Activated CD8-positive, alpha-beta T cell treated with anti-CD3 and anti-CD28 coated beads for 36 hours (primary cell): ENCODE measurements around the gene AFF1. TPM values are rescaled to one million over a fixed set of nuclear protein-coding genes. Genes with fewer than 3 reads are reported as not detected.
A peak's percentile ranks its signal among the peaks of the same experiment; 100 is the strongest.

Experiments
- ATAC-seq: fragments of 200-7000 bp; cut with Tn5 transposase; one replicate; pipeline ENCODE4 v1.10.0; 2021; ENCODE audit warnings: mild to moderate bottlenecking, moderate library complexity
- CTCF ChIA-PET: fragments of 350-600 bp; sonication (Branson Sonifier 250); formaldehyde crosslinking; loops from one replicate; lab custom pipeline; 2021; ENCODE audit warnings: antibody characterized with exemption; lab: Charles Lee
- POLR2A ChIA-PET: fragments of 350-600 bp; sonication (Branson Sonifier 250); formaldehyde crosslinking; loops from one replicate; lab custom pipeline; 2021; ENCODE audit warnings: antibody characterized with exemption; lab: Charles Lee
- DNase-seq: peaks from one replicate; pipeline ENCODE4 v3.0.0-alpha.2; 2020
- H3K27ac Mint-ChIP-seq: one replicate; pipeline ENCODE4 v1.8.0; 2021; ENCODE audit warnings: mild to moderate bottlenecking, mixed read lengths
- H3K27me3 Mint-ChIP-seq: one replicate; pipeline ENCODE4 v1.8.0; 2021; ENCODE audit warnings: mixed read lengths
- H3K36me3 Mint-ChIP-seq: one replicate; pipeline ENCODE4 v1.8.0; 2021; ENCODE audit warnings: low read depth, mixed read lengths
- H3K4me1 Mint-ChIP-seq: one replicate; pipeline ENCODE4 v1.8.0; 2021; ENCODE audit warnings: low read depth, mixed read lengths
- H3K4me3 Mint-ChIP-seq: one replicate; pipeline ENCODE4 v1.8.0; 2021; ENCODE audit warnings: mild to moderate bottlenecking, moderate library complexity, mixed read lengths
- H3K9me3 Mint-ChIP-seq: one replicate; pipeline ENCODE4 v1.8.0; 2021; ENCODE audit warnings: mixed read lengths
- intact Hi-C: fragments of 100-400 bp; cut with micrococcal nuclease; formaldehyde crosslinking; loops from one replicate; pipeline ENCODE4 v1.10.0; 2022
- total RNA-seq, 2 experiments: library from RNA; stranded (reverse); gene quantifications; one replicate each; pipeline ENCODE4 v1.2.3, GENCODE V29; 2021
- TF ChIP-seq, protein P1 (sequence below): fragments of 200-600 bp; IDR thresholded peaks from one replicate; pipeline ENCODE4 v1.8.0; 2022; ENCODE audit warnings: antibody characterized with exemption, mild to moderate bottlenecking

Gene AFF1
- total RNA-seq, 2 experiments from 2014 or later, result 40.3 to 45.4 TPM

DNA sequence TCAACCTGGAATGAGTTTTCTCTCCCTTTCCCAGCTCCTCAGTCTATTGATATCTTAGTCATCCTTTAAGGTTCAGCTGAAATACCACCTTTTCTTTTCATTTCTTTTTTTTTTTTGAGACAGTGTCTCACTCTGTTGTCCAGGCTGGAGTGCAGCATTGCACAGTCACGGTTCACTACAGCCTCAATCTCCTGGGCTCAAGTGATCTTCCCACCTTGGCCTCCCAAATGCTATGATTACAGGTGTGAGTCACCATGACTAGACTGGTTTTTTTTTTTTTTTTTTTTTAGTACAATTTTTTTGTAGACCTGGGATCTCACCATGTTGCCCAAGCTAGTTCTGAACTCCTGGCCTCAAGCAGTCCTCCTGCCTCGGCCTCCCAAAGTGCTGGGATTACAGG, 28.9 kb downstream of the AFF1 start:
- Mint-ChIP-seq H3K36me3 (peaks cover 8% of the 10 kb centered on the region), H3K27ac (no peak overlapping the region), H3K9me3 (no peaks in the 10 kb centered on the region), H3K4me3 (no peak overlapping the region), H3K27me3 (no peaks in the 10 kb centered on the region), H3K4me1 (peaks cover 35% of the 10 kb centered on the region)
- TF ChIP-seq, protein P1, sequence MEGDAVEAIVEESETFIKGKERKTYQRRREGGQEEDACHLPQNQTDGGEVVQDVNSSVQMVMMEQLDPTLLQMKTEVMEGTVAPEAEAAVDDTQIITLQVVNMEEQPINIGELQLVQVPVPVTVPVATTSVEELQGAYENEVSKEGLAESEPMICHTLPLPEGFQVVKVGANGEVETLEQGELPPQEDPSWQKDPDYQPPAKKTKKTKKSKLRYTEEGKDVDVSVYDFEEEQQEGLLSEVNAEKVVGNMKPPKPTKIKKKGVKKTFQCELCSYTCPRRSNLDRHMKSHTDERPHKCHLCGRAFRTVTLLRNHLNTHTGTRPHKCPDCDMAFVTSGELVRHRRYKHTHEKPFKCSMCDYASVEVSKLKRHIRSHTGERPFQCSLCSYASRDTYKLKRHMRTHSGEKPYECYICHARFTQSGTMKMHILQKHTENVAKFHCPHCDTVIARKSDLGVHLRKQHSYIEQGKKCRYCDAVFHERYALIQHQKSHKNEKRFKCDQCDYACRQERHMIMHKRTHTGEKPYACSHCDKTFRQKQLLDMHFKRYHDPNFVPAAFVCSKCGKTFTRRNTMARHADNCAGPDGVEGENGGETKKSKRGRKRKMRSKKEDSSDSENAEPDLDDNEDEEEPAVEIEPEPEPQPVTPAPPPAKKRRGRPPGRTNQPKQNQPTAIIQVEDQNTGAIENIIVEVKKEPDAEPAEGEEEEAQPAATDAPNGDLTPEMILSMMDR, result no peak
- intact Hi-C loops, result no loop called here
- ATAC-seq (no peak), DNase-seq (no peak)
- CTCF ChIA-PET, result interaction anchor here (0.7 to 1.5 kb wide), 2 partner anchors 9 to 26 kb away, joined by 3 read pairs; no protein-coding TSS in a partner anchor
- POLR2A ChIA-PET, result interaction anchor here (0.6 kb wide), 1 partner anchor 12 kb away, joined by 3 read pairs; no protein-coding TSS in a partner anchor

DNA sequence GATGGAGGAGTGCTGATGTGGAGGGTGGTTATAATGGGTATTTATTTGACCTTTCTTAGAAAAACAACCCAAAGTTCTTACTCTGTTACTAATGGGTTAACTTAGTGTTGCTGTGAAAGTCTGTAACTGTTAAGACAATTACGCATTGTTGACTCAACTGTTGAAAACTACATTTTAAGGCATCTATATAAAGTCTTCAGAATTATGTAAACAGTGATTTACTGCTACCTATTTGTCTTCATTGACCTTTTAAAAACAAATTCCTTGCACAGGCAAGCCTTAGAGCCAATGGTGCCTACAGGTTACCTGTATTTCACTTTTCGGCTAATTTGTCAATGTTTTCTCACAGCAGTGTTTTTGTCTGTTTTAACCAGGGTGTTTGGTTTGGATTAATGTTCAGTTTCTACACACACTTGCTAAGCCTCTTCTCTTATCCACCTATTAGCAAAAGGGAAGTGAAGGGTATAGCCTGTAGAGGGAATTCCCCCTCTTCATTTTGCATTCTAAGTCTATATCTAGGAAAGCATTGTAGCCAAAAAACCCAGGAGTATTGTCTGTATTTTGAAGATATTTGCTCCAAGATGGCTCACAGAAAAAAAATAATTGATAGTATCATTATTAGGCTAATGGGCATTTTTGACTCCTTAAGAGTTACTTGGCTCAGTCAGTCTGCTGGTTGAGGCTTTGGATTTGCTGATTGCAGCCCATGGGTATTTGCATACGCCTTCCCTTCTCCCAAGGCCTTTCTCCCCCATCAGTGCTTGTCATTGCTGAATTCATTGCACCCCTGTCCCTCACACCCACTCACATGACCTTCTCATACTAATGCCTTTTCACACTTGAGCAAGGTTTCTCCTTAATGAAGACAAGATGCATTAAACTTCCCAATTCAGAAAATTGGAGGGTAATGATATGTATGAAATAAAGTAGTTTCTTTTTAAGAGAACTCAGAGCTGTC, 30.5 kb downstream of the AFF1 start:
- peaks cover 30% of the 10 kb centered on the region for H3K4me1 Mint-ChIP-seq
- ChIA-PET CTCF (no interaction called here), POLR2A (no interaction called here)
- TF ChIP-seq, protein P1, result no peak
- no peak overlapping the region for H3K27ac Mint-ChIP-seq
- H3K27me3 Mint-ChIP-seq, result no peaks in the 10 kb centered on the region
- no peaks in the 10 kb centered on the region for H3K9me3 Mint-ChIP-seq
- H3K4me3 Mint-ChIP-seq, result no peak overlapping the region
- intact Hi-C loops, result no loop called here
- no peak for DNase-seq
- H3K36me3 Mint-ChIP-seq, result peaks cover 3% of the 10 kb centered on the region
- peak; percentile 38 for ATAC-seq

DNA sequence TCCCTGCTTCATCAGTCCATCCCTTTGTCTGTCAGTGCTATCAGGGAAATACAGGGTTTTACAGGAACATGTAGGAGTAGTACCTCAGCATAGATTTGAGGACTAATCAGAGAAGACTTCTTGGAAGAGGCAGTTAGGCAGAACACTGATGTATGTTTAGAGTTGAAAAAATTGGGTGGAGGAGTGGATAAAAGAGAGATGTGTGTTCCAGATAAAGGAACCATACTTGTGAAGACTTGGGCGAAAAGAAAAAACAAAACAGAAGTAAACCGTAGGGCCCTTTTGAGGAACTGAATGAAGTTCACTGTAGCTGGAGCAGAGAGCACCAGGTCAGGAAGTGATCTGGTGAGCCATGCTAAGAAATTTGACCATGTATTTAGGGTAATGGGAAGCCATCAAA, 32.3 kb downstream of the AFF1 start:
- TF ChIP-seq, protein P1, result no peak
- no peaks in the 10 kb centered on the region for H3K27me3 Mint-ChIP-seq
- no peaks in the 10 kb centered on the region for H3K9me3 Mint-ChIP-seq
- peaks cover 30% of the 10 kb centered on the region for H3K4me1 Mint-ChIP-seq
- DNase-seq (no peak), ATAC-seq (no peak)
- ChIA-PET CTCF (no interaction called here), POLR2A (no interaction called here)
- H3K36me3 Mint-ChIP-seq, result peaks cover 3% of the 10 kb centered on the region
- H3K4me3 Mint-ChIP-seq, result no peak overlapping the region
- H3K27ac Mint-ChIP-seq, result no peak overlapping the region
- intact Hi-C loops, result no loop called here

DNA sequence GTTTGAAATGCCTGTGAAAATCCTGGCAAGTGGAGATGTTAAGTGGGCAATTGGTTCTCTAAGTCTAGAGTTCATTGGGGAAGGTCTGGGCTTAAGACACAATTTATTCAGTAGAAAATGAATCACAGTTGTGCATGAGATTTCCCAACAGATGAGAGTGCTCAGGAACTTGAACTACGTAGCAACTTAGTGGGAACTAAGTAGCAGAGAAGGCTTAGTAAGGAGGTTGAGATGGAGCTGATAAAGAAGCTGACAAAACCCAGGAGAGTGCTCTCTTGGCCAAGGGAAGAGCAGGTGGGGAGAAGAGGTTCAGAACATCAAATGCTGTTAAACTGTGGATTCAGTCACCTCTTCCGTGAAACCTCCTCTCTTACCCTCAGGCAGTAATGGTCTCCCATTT, 33.0 kb downstream of the AFF1 start:
- intact Hi-C loops, result no loop called here
- H3K4me1 Mint-ChIP-seq, result peaks cover 31% of the 10 kb centered on the region
- POLR2A ChIA-PET, result no interaction called here
- DNase-seq (no peak), ATAC-seq (no peak)
- CTCF ChIA-PET, result interaction anchor here (0.7 kb wide), 1 partner anchor 45 kb away, joined by 3 read pairs; no protein-coding TSS in a partner anchor
- TF ChIP-seq, protein P1, result no peak
- no peak overlapping the region for H3K27ac Mint-ChIP-seq
- no peaks in the 10 kb centered on the region for H3K36me3 Mint-ChIP-seq
- H3K9me3 Mint-ChIP-seq, result no peaks in the 10 kb centered on the region
- H3K27me3 Mint-ChIP-seq, result no peaks in the 10 kb centered on the region
- H3K4me3 Mint-ChIP-seq, result no peak overlapping the region

DNA sequence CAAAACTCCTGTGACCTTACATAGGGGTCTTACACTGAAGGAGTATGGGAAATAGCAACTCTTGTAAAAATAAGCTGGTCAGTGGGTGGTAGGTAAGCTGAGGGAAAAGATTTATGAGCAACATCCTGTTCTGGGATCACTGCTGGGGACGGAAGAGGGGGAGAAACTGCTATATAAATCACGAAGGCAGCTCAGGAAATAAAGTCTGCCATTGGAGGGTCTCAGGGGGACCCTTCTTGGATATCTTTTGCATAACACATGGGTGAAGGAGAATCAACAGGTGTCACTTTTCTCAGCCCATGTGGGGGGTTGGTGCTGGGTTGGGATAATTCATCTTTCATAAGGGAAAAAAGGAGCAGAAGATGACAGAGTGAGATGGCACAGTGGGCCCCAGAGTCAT, 33.7 kb downstream of the AFF1 start:
- CTCF ChIA-PET, result interaction anchor here (0.7 kb wide), 1 partner anchor 46 kb away, joined by 3 read pairs; no protein-coding TSS in a partner anchor
- Mint-ChIP-seq H3K4me1 (peaks cover 33% of the 10 kb centered on the region), H3K36me3 (no peaks in the 10 kb centered on the region), H3K4me3 (no peak overlapping the region), H3K27ac (no peak overlapping the region), H3K27me3 (no peaks in the 10 kb centered on the region), H3K9me3 (no peaks in the 10 kb centered on the region)
- TF ChIP-seq, protein P1, result no peak
- intact Hi-C loops, result no loop called here
- POLR2A ChIA-PET, result no interaction called here
- ATAC-seq, result no peak
- DNase-seq, result no peak
